Upper lobe of left lung (tissue), 4 donors: ENCODE data around the gene XRCC5.

Source experiments
- CTCF ChIP-seq, 6 experiments: fragments of 450-650 bp in 4 of 6; fragments of 200-600 bp in 2 of 6; sonication (generic) in 2 of 6; IDR thresholded peaks; one replicate each; pipeline ENCODE4 v1.5.1; 2016 to 2019; ENCODE audit warnings: antibody characterized with exemption in 6 of 6
- POLR2A ChIP-seq, 4 donors: fragments of 450-650 bp; IDR thresholded peaks; one replicate each; pipeline ENCODE4 v1.5.1; 2016 to 2017; ENCODE audit warnings: antibody characterized with exemption in 4 of 4, mild to moderate bottlenecking in 2 of 4

GRCh38 chr2:216231867-216232266 is 122.7 kb downstream of the XRCC5 start:
- TF ChIP-seq POLR2A (IDR thresholded peaks at IDR 0.05) (no peak), CTCF (IDR thresholded peaks at IDR 0.05) (no peak)
